Measurements from ENCODE around the gene SLC45A2. TPM values are rescaled to one million over a fixed set of nuclear protein-coding genes. Genes with fewer than 3 reads are reported as not detected.

The SLC45A2 gene
- polyA plus RNA-seq, 1 of the 3 experiments (the other 2 are of a cell fraction): 0.02 TPM

DNA sequence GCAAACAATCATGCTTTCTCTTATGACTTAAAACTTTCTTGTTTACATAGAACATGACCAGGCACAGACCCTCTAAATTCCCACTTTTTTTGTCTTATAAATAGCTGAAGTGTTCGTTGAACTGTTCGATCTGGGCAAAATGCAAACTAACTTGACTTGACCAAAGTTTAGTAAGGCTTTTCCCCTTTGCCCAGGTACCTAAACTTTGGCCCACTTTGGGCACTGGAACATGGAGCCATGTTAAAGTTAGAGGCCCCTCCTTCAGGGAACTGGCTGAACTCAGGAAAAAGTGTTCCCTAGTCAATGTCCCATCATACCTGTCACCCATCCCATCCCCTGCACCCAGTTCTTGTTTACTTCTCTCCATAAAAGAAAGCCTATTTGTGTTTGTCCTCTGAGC lies 32.8 kb upstream of the SLC45A2 start:
- Histone ChIP-seq H3F3A (replicated peaks; ENCODE audit: insufficient read depth) (peaks cover 12% of the 10 kb centered on the region), H3K4me1 (ENCODE audit: control insufficient read depth in 1 of 2, insufficient read depth in 2 of 2, low read depth in 1 of 2, low read length in 1 of 2) (peaks cover 2 to 10% of the 10 kb centered on the region in 2 experiments; a peak in 1 of 4 replicates), H3K27ac (ENCODE audit: low read depth in 2 of 2, low read length in 1 of 2) (no peak overlapping the region), H3K9ac (no peak overlapping the region), H3K4me3 (ENCODE audit: low read depth in 2 of 2, low read length in 1 of 2) (no peak overlapping the region), H3K4me2 (no peak overlapping the region), H4K20me1 (ENCODE audit: insufficient read depth) (no peaks in the 10 kb centered on the region), H3K79me2 (ENCODE audit: insufficient read depth) (no peaks in the 10 kb centered on the region), H2AFZ (ENCODE audit: low read depth) (no peak overlapping the region), H3K36me3 (replicated peaks in 1 of 2; ENCODE audit: control insufficient read depth in 1 of 2, insufficient read depth in 2 of 2, low read length in 1 of 2) (peaks cover 0 to 3% of the 10 kb centered on the region in 2 experiments), H3K27me3 (ENCODE audit: insufficient read depth) (no peaks in the 10 kb centered on the region), H3K9me3 (no peaks in the 10 kb centered on the region), H3K9me2 (no peaks in the 10 kb centered on the region)
- 92% methylated on average over 2 of the region's 2 CpGs for WGBS (ENCODE audit: low lambda C conversion rate)
- ChIA-PET CTCF (interaction anchor here (1.4 kb wide), 1 partner anchor 8 kb away, joined by 3 read pairs; no protein-coding TSS in a partner anchor), POLR2A (no interaction called here)
- DNase-seq: no peak
- TF ChIP-seq RAD21 (IDR thresholded peaks at IDR 0.05; ENCODE audit: low read length): no peak
- no peak for TF ChIP-seq FOXM1 (IDR thresholded peaks at IDR 0.05; ENCODE audit: low read depth)
- TF ChIP-seq, protein P1, sequence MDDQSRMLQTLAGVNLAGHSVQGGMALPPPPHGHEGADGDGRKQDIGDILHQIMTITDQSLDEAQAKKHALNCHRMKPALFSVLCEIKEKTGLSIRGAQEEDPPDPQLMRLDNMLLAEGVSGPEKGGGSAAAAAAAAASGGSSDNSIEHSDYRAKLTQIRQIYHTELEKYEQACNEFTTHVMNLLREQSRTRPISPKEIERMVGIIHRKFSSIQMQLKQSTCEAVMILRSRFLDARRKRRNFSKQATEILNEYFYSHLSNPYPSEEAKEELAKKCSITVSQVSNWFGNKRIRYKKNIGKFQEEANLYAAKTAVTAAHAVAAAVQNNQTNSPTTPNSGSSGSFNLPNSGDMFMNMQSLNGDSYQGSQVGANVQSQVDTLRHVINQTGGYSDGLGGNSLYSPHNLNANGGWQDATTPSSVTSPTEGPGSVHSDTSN (IDR thresholded peaks at IDR 0.05): no peak
- no peak for TF ChIP-seq EZH2phosphoT487 (IDR thresholded peaks at IDR 0.05; ENCODE audit: borderline replicate concordance, low read depth)
- TF ChIP-seq SIN3A (IDR thresholded peaks at IDR 0.05; ENCODE audit: borderline replicate concordance, low read depth, low read length): no peak
- TF ChIP-seq, protein P2, sequence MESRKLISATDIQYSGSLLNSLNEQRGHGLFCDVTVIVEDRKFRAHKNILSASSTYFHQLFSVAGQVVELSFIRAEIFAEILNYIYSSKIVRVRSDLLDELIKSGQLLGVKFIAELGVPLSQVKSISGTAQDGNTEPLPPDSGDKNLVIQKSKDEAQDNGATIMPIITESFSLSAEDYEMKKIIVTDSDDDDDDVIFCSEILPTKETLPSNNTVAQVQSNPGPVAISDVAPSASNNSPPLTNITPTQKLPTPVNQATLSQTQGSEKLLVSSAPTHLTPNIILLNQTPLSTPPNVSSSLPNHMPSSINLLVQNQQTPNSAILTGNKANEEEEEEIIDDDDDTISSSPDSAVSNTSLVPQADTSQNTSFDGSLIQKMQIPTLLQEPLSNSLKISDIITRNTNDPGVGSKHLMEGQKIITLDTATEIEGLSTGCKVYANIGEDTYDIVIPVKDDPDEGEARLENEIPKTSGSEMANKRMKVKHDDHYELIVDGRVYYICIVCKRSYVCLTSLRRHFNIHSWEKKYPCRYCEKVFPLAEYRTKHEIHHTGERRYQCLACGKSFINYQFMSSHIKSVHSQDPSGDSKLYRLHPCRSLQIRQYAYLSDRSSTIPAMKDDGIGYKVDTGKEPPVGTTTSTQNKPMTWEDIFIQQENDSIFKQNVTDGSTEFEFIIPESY (IDR thresholded peaks at IDR 0.05; ENCODE audit: borderline replicate concordance, low read depth): no peak
- no peak for TF ChIP-seq TAF1 (IDR thresholded peaks at IDR 0.05; ENCODE audit: borderline replicate concordance, low read depth, low read length)
- TF ChIP-seq MXI1 (IDR thresholded peaks at IDR 0.05; ENCODE audit: low read depth, low read length): no peak
- no peak for TF ChIP-seq MEF2A (IDR thresholded peaks at IDR 0.05; ENCODE audit: borderline replicate concordance, low read depth)
- no peak for TF ChIP-seq RCOR1 (IDR thresholded peaks at IDR 0.05; ENCODE audit: low read length)
- no peak for TF ChIP-seq JUND (IDR thresholded peaks at IDR 0.05)

DNA sequence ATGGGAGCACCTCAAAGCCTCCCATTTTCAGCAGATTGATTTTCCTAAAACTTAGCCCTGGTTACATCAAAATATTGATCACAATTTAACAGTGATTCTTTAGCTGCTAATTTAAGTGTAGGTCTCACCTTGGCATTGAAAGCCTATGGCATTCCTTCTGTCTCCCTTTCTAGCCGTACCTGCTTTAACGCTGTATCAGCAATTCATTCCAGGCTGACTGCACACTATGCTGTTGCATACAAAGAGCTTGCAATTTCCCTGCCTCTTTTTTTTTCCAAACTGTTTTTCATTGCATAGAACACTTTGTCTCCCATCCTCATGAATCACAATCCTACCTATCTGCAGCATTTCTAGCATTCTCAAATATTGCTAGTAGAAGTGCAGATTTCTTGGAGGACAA lies 32.3 kb upstream of the SLC45A2 start:
- WGBS (ENCODE audit: low lambda C conversion rate): 95% methylated on average over 2 of the region's 2 CpGs
- no peak for DNase-seq
- H3F3A ChIP-seq (replicated peaks; ENCODE audit: insufficient read depth): peaks cover 7% of the 10 kb centered on the region
- H3K27ac ChIP-seq (ENCODE audit: low read depth in 2 of 2, low read length in 1 of 2): no peak overlapping the region
- no peak overlapping the region for H3K9ac ChIP-seq
- no peaks in the 10 kb centered on the region for H3K9me3 ChIP-seq
- ChIA-PET POLR2A (no interaction called here), CTCF (interaction anchor here (1.4 kb wide), 1 partner anchor 8 kb away, joined by 3 read pairs; no protein-coding TSS in a partner anchor)
- no peaks in the 10 kb centered on the region for H4K20me1 ChIP-seq (ENCODE audit: insufficient read depth)
- no peaks in the 10 kb centered on the region for H3K79me2 ChIP-seq (ENCODE audit: insufficient read depth)
- H2AFZ ChIP-seq (ENCODE audit: low read depth): no peak overlapping the region
- H3K9me2 ChIP-seq: no peaks in the 10 kb centered on the region
- peaks cover 0 to 3% of the 10 kb centered on the region in 2 experiments for H3K36me3 ChIP-seq (replicated peaks in 1 of 2; ENCODE audit: control insufficient read depth in 1 of 2, insufficient read depth in 2 of 2, low read length in 1 of 2)
- no peak overlapping the region for H3K4me3 ChIP-seq (ENCODE audit: low read depth in 2 of 2, low read length in 1 of 2)
- no peak overlapping the region for H3K4me2 ChIP-seq
- H3K4me1 ChIP-seq (ENCODE audit: control insufficient read depth in 1 of 2, insufficient read depth in 2 of 2, low read depth in 1 of 2, low read length in 1 of 2): peaks cover 2 to 5% of the 10 kb centered on the region in 2 experiments; a peak in 1 of 4 replicates
- no peaks in the 10 kb centered on the region for H3K27me3 ChIP-seq (ENCODE audit: insufficient read depth)
- no peak for TF ChIP-seq SMC3 (IDR thresholded peaks at IDR 0.05; ENCODE audit: low read depth, low read length)
- TF ChIP-seq, protein P3, sequence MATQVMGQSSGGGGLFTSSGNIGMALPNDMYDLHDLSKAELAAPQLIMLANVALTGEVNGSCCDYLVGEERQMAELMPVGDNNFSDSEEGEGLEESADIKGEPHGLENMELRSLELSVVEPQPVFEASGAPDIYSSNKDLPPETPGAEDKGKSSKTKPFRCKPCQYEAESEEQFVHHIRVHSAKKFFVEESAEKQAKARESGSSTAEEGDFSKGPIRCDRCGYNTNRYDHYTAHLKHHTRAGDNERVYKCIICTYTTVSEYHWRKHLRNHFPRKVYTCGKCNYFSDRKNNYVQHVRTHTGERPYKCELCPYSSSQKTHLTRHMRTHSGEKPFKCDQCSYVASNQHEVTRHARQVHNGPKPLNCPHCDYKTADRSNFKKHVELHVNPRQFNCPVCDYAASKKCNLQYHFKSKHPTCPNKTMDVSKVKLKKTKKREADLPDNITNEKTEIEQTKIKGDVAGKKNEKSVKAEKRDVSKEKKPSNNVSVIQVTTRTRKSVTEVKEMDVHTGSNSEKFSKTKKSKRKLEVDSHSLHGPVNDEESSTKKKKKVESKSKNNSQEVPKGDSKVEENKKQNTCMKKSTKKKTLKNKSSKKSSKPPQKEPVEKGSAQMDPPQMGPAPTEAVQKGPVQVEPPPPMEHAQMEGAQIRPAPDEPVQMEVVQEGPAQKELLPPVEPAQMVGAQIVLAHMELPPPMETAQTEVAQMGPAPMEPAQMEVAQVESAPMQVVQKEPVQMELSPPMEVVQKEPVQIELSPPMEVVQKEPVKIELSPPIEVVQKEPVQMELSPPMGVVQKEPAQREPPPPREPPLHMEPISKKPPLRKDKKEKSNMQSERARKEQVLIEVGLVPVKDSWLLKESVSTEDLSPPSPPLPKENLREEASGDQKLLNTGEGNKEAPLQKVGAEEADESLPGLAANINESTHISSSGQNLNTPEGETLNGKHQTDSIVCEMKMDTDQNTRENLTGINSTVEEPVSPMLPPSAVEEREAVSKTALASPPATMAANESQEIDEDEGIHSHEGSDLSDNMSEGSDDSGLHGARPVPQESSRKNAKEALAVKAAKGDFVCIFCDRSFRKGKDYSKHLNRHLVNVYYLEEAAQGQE (IDR thresholded peaks at IDR 0.05; ENCODE audit: low read depth, low read length): no peak
- no peak for TF ChIP-seq RAD21 (IDR thresholded peaks at IDR 0.05; ENCODE audit: low read length)
- no peak for TF ChIP-seq MXI1 (IDR thresholded peaks at IDR 0.05; ENCODE audit: low read depth, low read length)
- TF ChIP-seq CHD2 (IDR thresholded peaks at IDR 0.05; ENCODE audit: low read length, partially characterized antibody): no peak
- TF ChIP-seq, protein P4, sequence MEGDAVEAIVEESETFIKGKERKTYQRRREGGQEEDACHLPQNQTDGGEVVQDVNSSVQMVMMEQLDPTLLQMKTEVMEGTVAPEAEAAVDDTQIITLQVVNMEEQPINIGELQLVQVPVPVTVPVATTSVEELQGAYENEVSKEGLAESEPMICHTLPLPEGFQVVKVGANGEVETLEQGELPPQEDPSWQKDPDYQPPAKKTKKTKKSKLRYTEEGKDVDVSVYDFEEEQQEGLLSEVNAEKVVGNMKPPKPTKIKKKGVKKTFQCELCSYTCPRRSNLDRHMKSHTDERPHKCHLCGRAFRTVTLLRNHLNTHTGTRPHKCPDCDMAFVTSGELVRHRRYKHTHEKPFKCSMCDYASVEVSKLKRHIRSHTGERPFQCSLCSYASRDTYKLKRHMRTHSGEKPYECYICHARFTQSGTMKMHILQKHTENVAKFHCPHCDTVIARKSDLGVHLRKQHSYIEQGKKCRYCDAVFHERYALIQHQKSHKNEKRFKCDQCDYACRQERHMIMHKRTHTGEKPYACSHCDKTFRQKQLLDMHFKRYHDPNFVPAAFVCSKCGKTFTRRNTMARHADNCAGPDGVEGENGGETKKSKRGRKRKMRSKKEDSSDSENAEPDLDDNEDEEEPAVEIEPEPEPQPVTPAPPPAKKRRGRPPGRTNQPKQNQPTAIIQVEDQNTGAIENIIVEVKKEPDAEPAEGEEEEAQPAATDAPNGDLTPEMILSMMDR (IDR thresholded peaks at IDR 0.05): no peak
- no peak for TF ChIP-seq RCOR1 (IDR thresholded peaks at IDR 0.05; ENCODE audit: low read length)
- TF ChIP-seq FOSL2 (IDR thresholded peaks at IDR 0.05; ENCODE audit: borderline replicate concordance, low read depth): no peak
- TF ChIP-seq, protein P5, sequence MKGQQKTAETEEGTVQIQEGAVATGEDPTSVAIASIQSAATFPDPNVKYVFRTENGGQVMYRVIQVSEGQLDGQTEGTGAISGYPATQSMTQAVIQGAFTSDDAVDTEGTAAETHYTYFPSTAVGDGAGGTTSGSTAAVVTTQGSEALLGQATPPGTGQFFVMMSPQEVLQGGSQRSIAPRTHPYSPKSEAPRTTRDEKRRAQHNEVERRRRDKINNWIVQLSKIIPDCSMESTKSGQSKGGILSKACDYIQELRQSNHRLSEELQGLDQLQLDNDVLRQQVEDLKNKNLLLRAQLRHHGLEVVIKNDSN (IDR thresholded peaks at IDR 0.05; ENCODE audit: borderline replicate concordance, low read depth): no peak
